Measurements from ENCODE around the gene RASAL1.

The RASAL1 gene

GRCh38 chr12:113099364-113099763 lies 36.2 kb downstream of the RASAL1 start:
- no peak for DNase-seq (ENCODE audit: low spot score)
- in situ Hi-C loops (cut with MboI; ENCODE audit: low pct_unique_long_range_greater_than_20kb, low sequenced_read_pairs, unreplicated experiment) = loop anchor here (5.0 kb wide), 1 partner anchor 47 kb away; no protein-coding TSS in a partner anchor
- TF ChIP-seq, protein P1, sequence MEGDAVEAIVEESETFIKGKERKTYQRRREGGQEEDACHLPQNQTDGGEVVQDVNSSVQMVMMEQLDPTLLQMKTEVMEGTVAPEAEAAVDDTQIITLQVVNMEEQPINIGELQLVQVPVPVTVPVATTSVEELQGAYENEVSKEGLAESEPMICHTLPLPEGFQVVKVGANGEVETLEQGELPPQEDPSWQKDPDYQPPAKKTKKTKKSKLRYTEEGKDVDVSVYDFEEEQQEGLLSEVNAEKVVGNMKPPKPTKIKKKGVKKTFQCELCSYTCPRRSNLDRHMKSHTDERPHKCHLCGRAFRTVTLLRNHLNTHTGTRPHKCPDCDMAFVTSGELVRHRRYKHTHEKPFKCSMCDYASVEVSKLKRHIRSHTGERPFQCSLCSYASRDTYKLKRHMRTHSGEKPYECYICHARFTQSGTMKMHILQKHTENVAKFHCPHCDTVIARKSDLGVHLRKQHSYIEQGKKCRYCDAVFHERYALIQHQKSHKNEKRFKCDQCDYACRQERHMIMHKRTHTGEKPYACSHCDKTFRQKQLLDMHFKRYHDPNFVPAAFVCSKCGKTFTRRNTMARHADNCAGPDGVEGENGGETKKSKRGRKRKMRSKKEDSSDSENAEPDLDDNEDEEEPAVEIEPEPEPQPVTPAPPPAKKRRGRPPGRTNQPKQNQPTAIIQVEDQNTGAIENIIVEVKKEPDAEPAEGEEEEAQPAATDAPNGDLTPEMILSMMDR (IDR thresholded peaks at IDR 0.05; ENCODE audit: extremely low read depth, insufficient read depth, missing control alignments) = no peak

DNA sequence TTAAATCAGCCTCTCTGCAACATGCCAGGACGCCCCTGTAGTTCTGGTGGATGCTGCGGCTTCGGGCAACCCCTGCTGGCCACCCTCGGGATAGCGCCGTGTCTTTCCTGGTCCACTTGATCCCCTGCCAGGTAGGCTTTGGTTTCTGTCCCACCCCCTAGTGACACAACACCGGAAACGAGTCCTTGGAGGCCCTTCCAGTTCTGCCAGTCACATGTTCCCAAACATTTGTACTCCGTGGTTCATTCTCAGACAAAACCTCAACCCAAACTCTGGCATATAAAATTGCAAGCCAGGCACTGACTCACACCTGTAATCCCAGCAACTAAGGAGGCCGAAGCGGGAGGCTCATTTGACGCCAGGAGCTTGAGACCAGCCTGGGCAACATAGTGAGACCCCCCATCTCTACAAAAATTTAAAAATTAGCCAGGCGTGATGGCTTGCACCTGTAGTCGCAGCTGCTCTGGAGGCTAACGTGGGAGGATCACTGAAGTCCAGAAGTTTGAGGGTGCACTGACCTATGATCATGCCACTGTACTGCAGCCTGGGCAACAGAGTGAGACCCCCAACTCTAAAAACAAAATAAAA lies 37.0 kb downstream of the RASAL1 start:
- peak; percentile 87 for DNase-seq (ENCODE audit: low spot score)
- TF ChIP-seq, protein P1 (IDR thresholded peaks at IDR 0.05; ENCODE audit: extremely low read depth, insufficient read depth, missing control alignments) = peak; percentile 95
- in situ Hi-C loops (cut with MboI; ENCODE audit: low pct_unique_long_range_greater_than_20kb, low sequenced_read_pairs, unreplicated experiment) = loop anchor here (5.0 kb wide), 1 partner anchor 46 kb away; no protein-coding TSS in a partner anchor

DNA sequence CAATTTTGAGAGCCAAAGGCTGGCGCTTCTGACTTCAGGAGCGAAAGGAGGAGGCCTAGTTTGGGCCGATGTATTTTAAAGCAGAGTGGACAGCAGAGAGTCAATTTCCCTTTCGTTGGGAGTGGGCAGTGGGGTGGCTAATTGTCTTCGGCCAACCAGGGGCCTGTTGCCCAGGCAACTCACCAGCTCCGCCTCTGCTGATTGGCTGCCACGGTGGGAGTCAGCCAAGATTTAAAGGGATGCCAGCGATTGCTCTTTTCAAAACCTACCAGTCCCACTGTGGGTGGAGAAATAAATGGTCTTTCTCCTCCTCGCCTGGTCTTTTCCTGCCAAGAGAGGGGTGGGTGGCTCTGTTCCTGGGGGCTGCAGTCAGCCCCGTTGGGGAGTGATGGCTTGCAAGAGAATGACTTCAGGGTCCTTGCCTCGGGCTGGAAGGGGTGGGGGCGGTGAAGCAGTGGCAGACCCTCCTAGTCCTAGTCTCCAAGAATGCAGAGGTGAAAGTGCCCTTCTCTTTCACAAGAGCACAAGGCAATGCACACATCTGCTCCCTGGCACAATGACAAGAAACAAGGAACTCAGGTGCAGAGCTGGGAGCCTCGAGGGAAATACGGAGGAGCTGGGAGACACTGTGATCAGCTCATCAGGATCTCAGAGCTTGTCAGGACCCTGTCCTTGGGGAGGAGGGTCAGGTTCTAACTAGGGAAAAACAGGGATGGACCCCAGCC lies 37.7 kb downstream of the RASAL1 start:
- DNase-seq (ENCODE audit: low spot score) = no peak
- TF ChIP-seq, protein P1 (IDR thresholded peaks at IDR 0.05; ENCODE audit: extremely low read depth, insufficient read depth, missing control alignments) = no peak
- in situ Hi-C loops (cut with MboI; ENCODE audit: low pct_unique_long_range_greater_than_20kb, low sequenced_read_pairs, unreplicated experiment) = loop anchor here (5.0 kb wide), 1 partner anchor 46 kb away; no protein-coding TSS in a partner anchor

DNA sequence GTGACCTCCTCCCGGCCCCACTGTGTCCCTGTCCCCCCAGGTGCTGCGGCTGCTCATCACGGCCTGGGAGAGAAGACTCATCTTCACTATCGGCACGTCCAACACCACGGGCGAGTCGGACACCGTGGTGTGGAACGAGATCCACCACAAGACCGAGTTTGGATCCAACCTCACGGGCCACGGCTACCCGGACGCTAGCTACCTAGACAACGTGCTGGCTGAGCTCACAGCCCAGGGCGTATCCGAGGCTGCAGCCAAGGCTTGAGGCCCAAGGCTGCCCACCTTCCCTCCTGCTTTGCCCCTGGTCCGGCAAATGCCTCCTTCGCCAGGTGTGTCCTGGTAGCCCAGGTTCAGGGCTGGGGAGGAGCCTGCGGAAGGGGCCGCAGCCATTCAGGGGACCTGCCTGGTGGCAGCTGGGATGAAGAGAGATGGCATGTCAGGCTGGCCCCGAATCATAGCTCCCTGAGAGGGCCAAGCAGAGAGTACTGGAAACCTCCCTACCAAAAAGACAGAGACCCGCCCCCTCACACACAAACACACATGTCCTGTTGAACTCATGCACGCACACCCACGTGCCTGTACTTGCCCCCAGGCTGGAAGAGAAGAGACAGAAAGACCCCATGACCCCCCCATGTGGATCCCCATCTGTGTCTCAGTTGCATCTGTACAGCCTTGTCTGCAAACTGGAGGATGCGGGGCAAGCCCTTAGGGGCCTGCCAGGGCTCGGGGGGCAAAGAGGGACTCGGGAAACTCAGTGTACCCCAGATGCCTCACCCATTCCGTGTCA lies 38.7 kb downstream of the RASAL1 start:
- DNase-seq (ENCODE audit: low spot score) = no peak
- in situ Hi-C loops (cut with MboI; ENCODE audit: low pct_unique_long_range_greater_than_20kb, low sequenced_read_pairs, unreplicated experiment) = loop anchor here (5.0 kb wide), 1 partner anchor 45 kb away; no protein-coding TSS in a partner anchor
- TF ChIP-seq, protein P1 (IDR thresholded peaks at IDR 0.05; ENCODE audit: extremely low read depth, insufficient read depth, missing control alignments) = no peak

- in situ Hi-C loops (cut with MboI; ENCODE audit: low pct_unique_long_range_greater_than_20kb, low sequenced_read_pairs, unreplicated experiment) = loop anchor here (5.0 kb wide), 1 partner anchor 43 kb away; no protein-coding TSS in a partner anchor
- no peak for DNase-seq (ENCODE audit: low spot score)
- TF ChIP-seq, protein P1 (IDR thresholded peaks at IDR 0.05; ENCODE audit: extremely low read depth, insufficient read depth, missing control alignments) = no peak
These were observed 40.2 kb downstream of the RASAL1 start for GRCh38 chr12:113095405-113095804.

GRCh38 chr12:113094738-113095137 lies 40.8 kb downstream of the RASAL1 start:
- DNase-seq (ENCODE audit: low spot score) = no peak
- in situ Hi-C loops (cut with MboI; ENCODE audit: low pct_unique_long_range_greater_than_20kb, low sequenced_read_pairs, unreplicated experiment) = loop anchor here (5.0 kb wide), 1 partner anchor 42 kb away; no protein-coding TSS in a partner anchor

More at GRCh38 chr12:113094738-113095137, 40.8 kb downstream of the RASAL1 start:
- TF ChIP-seq, protein P1 (IDR thresholded peaks at IDR 0.05; ENCODE audit: extremely low read depth, insufficient read depth, missing control alignments) = no peak
